CD14-positive monocyte (primary cell): ENCODE measurements around the gene WDPCP. TPM values are rescaled to one million over a fixed set of nuclear protein-coding genes. Genes with fewer than 3 reads are reported as not detected.

Experiments
- DNase-seq, 3 donors: peaks; one replicate each; pipeline ENCODE4 v3.0.0-alpha.2; 2011 to 2022
- H2AFZ ChIP-seq: 2 replicates; pipeline ENCODE4 v1.6.0; 2012; ENCODE audit warnings: mild to moderate bottlenecking, low read depth, low read length, inconsistent platforms; ENCODE audit not compliant: insufficient read depth, poor library complexity, severe bottlenecking
- H3K27ac ChIP-seq, 2 donors: 1 replicate in 1 of 2; 2 replicates in 1 of 2; pipeline ENCODE4 v1.5.1; 2012 to 2013; ENCODE audit warnings: low read length in 2 of 2, control low read depth in 1 of 2, inconsistent platforms in 1 of 2, low read depth in 1 of 2, mild to moderate bottlenecking in 1 of 2
- H3K27me3 ChIP-seq, 2 donors: one replicate each; pipeline versions ENCODE4 v1.6.0 to v1.6.1; 2011 to 2013; ENCODE audit warnings: low read length in 2 of 2; ENCODE audit not compliant: control insufficient read depth in 2 of 2, insufficient read depth in 2 of 2
- H3K36me3 ChIP-seq, 2 donors: replicated peaks in 1 of 2; 1 replicate in 1 of 2; 2 replicates in 1 of 2; pipeline versions ENCODE4 v1.5.1 to v1.6.1; 2012 to 2013; ENCODE audit warnings: low read length in 2 of 2, control low read depth in 1 of 2, inconsistent platforms in 1 of 2, mild to moderate bottlenecking in 1 of 2; ENCODE audit not compliant: insufficient read depth in 2 of 2, control insufficient read depth in 1 of 2
- H3K4me1 ChIP-seq, 2 donors: 1 replicate in 1 of 2; 2 replicates in 1 of 2; pipeline versions ENCODE4 v1.5.1 to v1.6.1; 2012 to 2013; ENCODE audit warnings: low read length in 2 of 2, control low read depth in 1 of 2, inconsistent platforms in 1 of 2, mild to moderate bottlenecking in 1 of 2, moderate library complexity in 1 of 2; ENCODE audit not compliant: insufficient read depth in 2 of 2, control insufficient read depth in 1 of 2
- H3K4me2 ChIP-seq: replicated peaks from 2 replicates; pipeline ENCODE3; 2012; ENCODE audit warnings: low read length, moderate library complexity, mild to moderate bottlenecking; ENCODE audit not compliant: poor library complexity, severe bottlenecking; ENCODE audit errors: extremely low read depth
- H3K4me3 ChIP-seq, 3 experiments: fragments of 200-600 bp in 1 of 3; sonication (generic) in 1 of 3; replicated peaks in 1 of 3; 1 replicate in 2 of 3; 2 replicates in 1 of 3; pipeline ENCODE4 v1.5.1; 2011 to 2013; ENCODE audit warnings: low read length in 3 of 3, mild to moderate bottlenecking in 3 of 3, control low read depth in 2 of 3, low read depth in 2 of 3, inconsistent platforms in 1 of 3, moderate library complexity in 1 of 3
- H3K79me2 ChIP-seq: 2 replicates; pipeline ENCODE4 v1.6.0; 2012; ENCODE audit warnings: mild to moderate bottlenecking, control low read depth, inconsistent platforms, low read length, moderate library complexity; ENCODE audit not compliant: insufficient read depth
- H3K9ac ChIP-seq: 2 replicates; pipeline ENCODE4 v1.6.0; 2017; ENCODE audit warnings: low read length, mild to moderate bottlenecking; ENCODE audit not compliant: insufficient read depth, poor library complexity, severe bottlenecking
- H3K9me3 ChIP-seq, 2 donors: replicated peaks in 1 of 2; 1 replicate in 1 of 2; 2 replicates in 1 of 2; pipeline versions ENCODE4 v1.5.1 to v1.6.1; 2012 to 2013; ENCODE audit warnings: low read length in 2 of 2, control low read depth in 1 of 2; ENCODE audit not compliant: control insufficient read depth in 1 of 2, insufficient read depth in 1 of 2
- H4K20me1 ChIP-seq: 2 replicates; pipeline ENCODE4 v1.6.0; 2012; ENCODE audit warnings: mild to moderate bottlenecking, low read length, control low read depth, moderate library complexity; ENCODE audit not compliant: insufficient read depth
- H3K27ac Mint-ChIP-seq, 7 donors: one replicate each; pipeline ENCODE4 v1.8.0; 2020; ENCODE audit warnings: mild to moderate bottlenecking in 7 of 7, mixed read lengths in 7 of 7, moderate library complexity in 6 of 7, inconsistent platforms in 2 of 7
- H3K27me3 Mint-ChIP-seq, 3 donors: one replicate each; pipeline ENCODE4 v1.8.0; 2021 to 2022; ENCODE audit warnings: low read depth in 3 of 3, mild to moderate bottlenecking in 3 of 3, mixed read lengths in 3 of 3, moderate library complexity in 3 of 3, inconsistent platforms in 1 of 3
- H3K36me3 Mint-ChIP-seq, 2 donors: one replicate each; pipeline ENCODE4 v1.8.0; 2020; ENCODE audit warnings: mixed read lengths in 2 of 2, inconsistent platforms in 1 of 2, mild to moderate bottlenecking in 1 of 2
- H3K4me1 Mint-ChIP-seq: one replicate; pipeline ENCODE4 v1.8.0; 2020; ENCODE audit warnings: mild to moderate bottlenecking, mixed read lengths
- H3K4me3 Mint-ChIP-seq, 2 donors: one replicate each; pipeline ENCODE4 v1.8.0; 2020; ENCODE audit warnings: mild to moderate bottlenecking in 2 of 2, mixed read lengths in 2 of 2, moderate library complexity in 1 of 2
- H3K9me3 Mint-ChIP-seq, 7 donors: one replicate each; pipeline ENCODE4 v1.8.0; 2020 to 2022; ENCODE audit warnings: mixed read lengths in 7 of 7, mild to moderate bottlenecking in 6 of 7, moderate library complexity in 6 of 7, inconsistent platforms in 2 of 7
- CTCF ChIP-seq: fragments of 200-600 bp; IDR thresholded peaks from one replicate; pipeline ENCODE4 v1.8.0; 2022; ENCODE audit warnings: antibody characterized with exemption, mild to moderate bottlenecking
- WGBS: methylation state at CpG from one replicate; pipeline ENCODE4 v1.1.5; 2013; ENCODE audit warnings: missing lambda C conversion rate; ENCODE audit not compliant: insufficient coverage; 5-methylcytosine and 5-hydroxymethylcytosine counted together
- intact Hi-C, 2 donors: fragments of 100-400 bp; cut with micrococcal nuclease; formaldehyde crosslinking; loops; one replicate each; pipeline versions ENCODE4 v1.15.0 to v1.15.1; 2023
- polyA plus RNA-seq, 3 donors: library from polyadenylated mRNA; depleted of rRNA in 1 of 3; unstranded in 2 of 3; stranded (reverse) in 1 of 3; fragments of 300-500 nt in 2 of 3; fragments of >200 nt in 1 of 3; fragmentation: Illumina TruSeq in 2 of 3; gene quantifications; 1 replicate in 2 of 3; 2 replicates in 1 of 3; pipeline ENCODE4 v1.2.3, GENCODE V29; 2012 to 2021

Gene WDPCP
- polyA plus RNA-seq, 3 donors = 3.3 to 5.2 (median 3.7) TPM

- intact Hi-C loops = no loop called here
- Mint-ChIP-seq H3K36me3 (no peaks in the 10 kb centered on the region), H3K4me1 (peaks cover 3% of the 10 kb centered on the region), H3K27me3 (peaks cover 0 to 2% (median 2%) of the 10 kb centered on the region in 3 donors), H3K4me3 (no peak overlapping the region), H3K27ac (no peak overlapping the region), H3K9me3 (peaks cover 21 to 37% (median 31%) of the 10 kb centered on the region in 7 donors)
- Histone ChIP-seq H3K9me3 (peaks cover 22 to 24% of the 10 kb centered on the region in 2 donors), H3K79me2 (peaks cover 6% of the 10 kb centered on the region), H3K4me3 (no peak overlapping the region), H3K27me3 (no peaks in the 10 kb centered on the region), H3K27ac (no peak overlapping the region), H3K4me2 (no peak overlapping the region), H3K4me1 (no peaks in the 10 kb centered on the region), H3K9ac (no peak overlapping the region), H2AFZ (no peak overlapping the region), H4K20me1 (no peaks in the 10 kb centered on the region), H3K36me3 (no peaks in the 10 kb centered on the region)
- TF ChIP-seq CTCF = no peak
- no peak for DNase-seq
Observed at GRCh38 chr2:63514781-63515180, 73.5 kb downstream of the WDPCP start.

GRCh38 chr2:63514237-63514716 lies 74.0 kb downstream of the WDPCP start:
- Histone ChIP-seq H3K4me3 (no peak overlapping the region), H3K27me3 (no peaks in the 10 kb centered on the region), H3K4me1 (no peaks in the 10 kb centered on the region), H3K36me3 (no peaks in the 10 kb centered on the region), H3K79me2 (peaks cover 3% of the 10 kb centered on the region), H3K4me2 (no peak overlapping the region), H2AFZ (no peak overlapping the region), H3K27ac (no peak overlapping the region), H3K9ac (no peak overlapping the region), H3K9me3 (peaks cover 18 to 21% of the 10 kb centered on the region in 2 donors), H4K20me1 (no peaks in the 10 kb centered on the region)
- intact Hi-C loops = no loop called here
- WGBS = 100% methylated on average over 1 of the region's 2 CpGs
- Mint-ChIP-seq H3K9me3 (peaks cover 17 to 37% (median 27%) of the 10 kb centered on the region in 7 donors), H3K4me3 (no peak overlapping the region), H3K27me3 (peaks cover 0 to 2% (median 2%) of the 10 kb centered on the region in 3 donors), H3K4me1 (peaks cover 3% of the 10 kb centered on the region), H3K27ac (no peak overlapping the region), H3K36me3 (no peaks in the 10 kb centered on the region)
- no peak for DNase-seq
- TF ChIP-seq CTCF = no peak
